HG03280 (cell line): ENCODE data around the gene SEMA4D.

Experiments used
- ATAC-seq: cut with Tn5 transposase; IDR thresholded peaks from one replicate; pipeline ENCODE4 v1.9.1; 2021; ENCODE audit warnings: mild to moderate bottlenecking, moderate library complexity; ENCODE audit not compliant: unreplicated experiment

The SEMA4D gene

GRCh38 chr9:89497978-89498851 is at the start of gene SEMA4D:
Gene SEMA4D, minus strand, starts transcription at chr9:89498113. Its CDS starts 92,657 bp downstream, at chr9:89405456.
- peak; percentile 30 for ATAC-seq

GRCh38 chr9:89547000-89547399 is 49.1 kb upstream of the SEMA4D start:
- ATAC-seq, result no peak

DNA sequence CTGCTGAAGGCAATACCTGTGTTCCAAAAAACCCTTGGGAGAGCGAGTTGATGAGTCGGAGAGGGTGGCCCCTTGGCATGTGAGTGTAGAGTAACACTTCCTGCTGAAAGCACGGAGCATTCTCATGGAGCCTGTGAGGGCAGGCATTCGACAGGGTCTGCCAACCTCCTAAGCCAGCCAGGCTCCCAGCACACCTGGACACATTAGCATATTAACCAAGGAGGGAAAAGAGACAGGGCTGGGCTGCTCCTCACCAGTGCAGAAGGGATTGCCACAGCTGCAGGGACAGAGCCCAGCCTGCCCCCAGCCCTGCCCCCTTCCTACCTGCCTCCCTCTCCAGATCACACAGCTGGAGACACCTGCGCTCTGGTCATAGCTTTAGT is 46.4 kb upstream of the SEMA4D start:
- no peak for ATAC-seq

DNA sequence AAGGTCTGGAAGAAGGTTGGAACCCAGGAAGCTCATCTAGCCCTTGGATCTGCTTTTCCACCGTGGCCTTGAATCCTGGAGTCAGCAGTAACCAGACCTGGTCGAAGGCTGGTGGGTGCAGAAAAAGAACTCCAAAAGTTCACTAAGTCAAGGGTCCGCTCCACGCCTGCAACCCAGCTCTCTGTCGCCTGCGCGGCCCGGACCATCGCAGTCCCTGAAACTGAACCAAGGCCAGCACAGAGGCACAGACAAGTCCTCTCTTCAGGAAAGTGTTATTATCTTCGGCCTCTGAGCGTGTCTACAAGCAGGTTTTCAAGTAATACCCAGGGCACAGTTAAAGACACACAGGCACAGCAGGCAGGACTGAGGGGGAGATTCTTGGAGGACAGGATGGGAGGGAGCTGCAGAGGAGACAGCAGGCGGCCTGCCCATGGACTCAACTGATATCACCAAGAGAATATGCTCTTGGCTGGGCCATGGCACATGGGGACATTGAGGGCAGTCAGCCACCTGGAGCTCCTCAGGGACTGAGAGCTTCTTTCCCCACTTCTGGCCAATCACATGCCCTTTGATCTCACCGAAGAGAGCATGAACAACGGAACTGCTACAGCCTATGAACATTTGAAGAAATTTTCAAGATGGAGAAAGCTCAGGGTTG is 45.8 kb upstream of the SEMA4D start:
- no peak for ATAC-seq

DNA sequence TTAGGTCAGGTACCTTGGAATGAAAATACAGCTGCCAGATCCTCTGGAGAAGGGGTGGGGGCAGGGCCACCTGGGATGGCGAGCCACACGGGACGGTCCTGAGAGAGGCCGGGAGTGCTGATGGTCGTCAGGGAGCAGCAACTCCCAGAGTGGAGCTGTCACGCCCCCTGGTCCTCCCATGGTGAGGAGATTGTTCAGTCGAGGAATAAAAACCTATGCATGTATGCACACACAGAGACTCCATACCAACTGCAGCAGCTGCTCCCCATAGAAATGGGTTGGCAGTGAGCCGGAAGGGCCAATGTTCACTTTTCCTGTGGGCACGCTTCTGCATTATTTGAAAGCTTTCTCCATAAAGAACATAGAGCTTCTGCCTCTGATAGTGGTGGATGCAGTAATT is 45.2 kb upstream of the SEMA4D start:
- ATAC-seq, result no peak

GRCh38 chr9:89542401-89543021 is 44.6 kb upstream of the SEMA4D start:
- ATAC-seq, result no peak

GRCh38 chr9:89541798-89542197 is 43.9 kb upstream of the SEMA4D start:
- ATAC-seq, result no peak

- no peak for ATAC-seq
Measured at GRCh38 chr9:89539374-89539773, 41.5 kb upstream of the SEMA4D start.

DNA sequence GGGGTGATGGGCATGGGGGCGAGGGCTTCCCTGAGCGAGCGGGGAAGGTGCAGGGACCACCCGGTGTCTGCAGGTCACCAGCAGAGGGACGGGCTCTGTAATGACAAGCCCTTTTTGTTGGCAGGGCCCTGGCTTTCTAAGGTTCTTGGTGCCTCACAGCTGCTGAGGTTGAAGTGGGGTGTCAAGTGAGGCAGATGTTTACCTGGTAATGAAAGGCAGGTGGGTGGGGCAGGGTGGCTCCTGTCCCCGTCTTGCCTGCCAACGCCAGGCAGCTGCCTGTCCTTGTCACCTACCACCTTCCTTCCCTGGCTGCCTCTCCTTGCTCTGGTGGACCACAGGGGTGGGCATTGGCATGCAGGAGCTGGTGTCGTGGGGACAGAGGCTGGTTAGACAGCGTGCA is 41.0 kb upstream of the SEMA4D start:
- no peak for ATAC-seq

GRCh38 chr9:89537166-89537565 is 39.3 kb upstream of the SEMA4D start:
- ATAC-seq, result no peak

- ATAC-seq, result no peak
Measured at GRCh38 chr9:89536600-89536999, 38.7 kb upstream of the SEMA4D start.

GRCh38 chr9:89536145-89536574 is 38.2 kb upstream of the SEMA4D start:
- ATAC-seq, result no peak

GRCh38 chr9:89535461-89535860 is 37.5 kb upstream of the SEMA4D start:
- no peak for ATAC-seq

DNA sequence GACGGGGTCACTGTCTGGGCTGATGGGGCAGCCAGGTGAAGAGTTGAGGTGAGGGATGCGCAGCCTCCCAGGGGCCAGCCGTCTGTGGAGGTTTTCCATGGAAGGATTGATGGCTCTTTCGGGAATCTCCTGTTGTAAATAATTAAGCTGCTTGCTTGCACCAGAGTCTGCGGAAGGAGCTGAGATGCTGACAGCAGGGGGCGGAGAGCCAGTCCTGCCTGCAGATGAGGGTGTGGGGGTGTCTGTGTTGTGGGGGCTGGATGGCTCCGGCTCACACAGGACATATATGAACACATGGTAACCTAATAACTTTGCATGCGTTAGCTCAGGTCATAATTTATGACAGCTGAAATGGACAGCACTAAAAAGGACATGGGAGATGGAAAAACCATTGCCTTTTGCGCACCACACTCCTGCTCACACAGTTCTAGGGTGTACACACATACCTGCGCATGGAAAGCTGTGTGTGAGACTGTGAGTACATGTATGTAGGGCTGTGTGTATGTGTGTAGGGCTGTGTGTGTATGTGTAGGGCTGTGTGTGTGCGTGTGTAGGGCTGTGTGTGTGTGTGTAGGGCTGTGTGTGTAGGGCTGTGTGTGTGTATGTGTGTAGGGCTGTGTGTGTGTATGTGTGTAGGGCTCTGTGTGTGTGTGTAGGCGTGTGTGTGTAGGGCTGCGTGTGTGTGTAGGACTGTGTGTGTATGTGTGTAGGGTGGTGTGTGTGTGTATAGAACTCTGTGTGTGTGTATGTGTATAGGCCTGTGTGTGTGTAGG is 36.8 kb upstream of the SEMA4D start:
- no peak for ATAC-seq

- ATAC-seq, result no peak
Measured at GRCh38 chr9:89533411-89534095, 35.6 kb upstream of the SEMA4D start.

DNA sequence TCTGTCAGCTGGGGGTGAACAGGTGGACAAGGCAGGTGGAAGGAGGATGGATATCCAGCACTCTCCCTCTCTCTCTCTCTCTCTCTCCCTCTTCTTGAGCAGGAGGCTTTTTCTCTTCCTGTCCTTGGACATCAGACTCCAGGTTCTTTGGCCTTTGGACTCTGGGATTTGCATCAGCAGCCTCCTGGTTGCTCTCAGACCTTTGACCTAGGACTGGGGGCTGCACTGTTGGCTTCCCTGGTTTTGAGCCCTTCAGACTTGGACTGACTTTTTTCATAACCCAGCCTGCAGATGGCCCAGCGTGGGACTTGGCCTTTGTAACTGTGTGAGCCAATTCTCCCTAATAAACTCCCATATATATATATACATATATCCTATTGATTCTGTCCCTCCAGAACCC is 35.0 kb upstream of the SEMA4D start:
- no peak for ATAC-seq

- ATAC-seq, result no peak
Measured at GRCh38 chr9:89532478-89532877, 34.6 kb upstream of the SEMA4D start.

- no peak for ATAC-seq
Measured at GRCh38 chr9:89531766-89532165, 33.9 kb upstream of the SEMA4D start.

DNA sequence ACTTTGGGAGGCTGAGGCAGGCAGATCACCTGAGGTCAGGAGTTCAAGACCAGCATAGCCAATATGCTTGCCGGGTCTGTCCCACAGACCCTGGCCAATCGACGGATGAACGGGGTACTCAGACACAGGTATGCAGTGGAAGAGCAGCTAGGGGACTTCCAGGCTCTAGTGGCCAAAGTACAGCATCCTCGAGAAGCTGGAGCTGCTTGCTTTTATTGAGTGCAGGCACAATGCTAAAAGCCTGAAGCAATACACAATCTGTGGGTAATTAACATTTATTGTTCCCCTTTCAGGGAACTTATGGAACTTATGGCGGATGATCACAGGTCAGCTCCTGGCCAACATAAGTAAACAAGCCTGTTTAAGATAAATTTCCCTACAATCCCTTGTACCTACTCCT is 32.8 kb upstream of the SEMA4D start:
- ATAC-seq, result no peak

GRCh38 chr9:89529243-89530035 is 31.5 kb upstream of the SEMA4D start:
- ATAC-seq, result no peak
